Esophagus mucosa (tissue), 1 donor: ENCODE measurements around the gene DPP8. TPM values are rescaled to one million over a fixed set of nuclear protein-coding genes. Genes with fewer than 3 reads are reported as not detected.
A peak's percentile ranks its signal among the peaks of the same experiment; 100 is the strongest.
"Not testable (repeated sequence)": the region's sequence is repeated elsewhere in the genome, so short reads cannot be mapped to it uniquely, and the experiment has no call there.

Source experiments
- ATAC-seq: fragments of 200-7000 bp; cut with Tn5 transposase; one replicate; pipeline ENCODE4 v1.9.1; 2020
- total RNA-seq: library from RNA; stranded (reverse); gene quantifications from one replicate; pipeline ENCODE4 v1.2.4, GENCODE V29; 2023
- donor health status: DM: yes; HTN: yes; CAD: no.

DPP8 gene
- 18.2 TPM for total RNA-seq

DNA sequence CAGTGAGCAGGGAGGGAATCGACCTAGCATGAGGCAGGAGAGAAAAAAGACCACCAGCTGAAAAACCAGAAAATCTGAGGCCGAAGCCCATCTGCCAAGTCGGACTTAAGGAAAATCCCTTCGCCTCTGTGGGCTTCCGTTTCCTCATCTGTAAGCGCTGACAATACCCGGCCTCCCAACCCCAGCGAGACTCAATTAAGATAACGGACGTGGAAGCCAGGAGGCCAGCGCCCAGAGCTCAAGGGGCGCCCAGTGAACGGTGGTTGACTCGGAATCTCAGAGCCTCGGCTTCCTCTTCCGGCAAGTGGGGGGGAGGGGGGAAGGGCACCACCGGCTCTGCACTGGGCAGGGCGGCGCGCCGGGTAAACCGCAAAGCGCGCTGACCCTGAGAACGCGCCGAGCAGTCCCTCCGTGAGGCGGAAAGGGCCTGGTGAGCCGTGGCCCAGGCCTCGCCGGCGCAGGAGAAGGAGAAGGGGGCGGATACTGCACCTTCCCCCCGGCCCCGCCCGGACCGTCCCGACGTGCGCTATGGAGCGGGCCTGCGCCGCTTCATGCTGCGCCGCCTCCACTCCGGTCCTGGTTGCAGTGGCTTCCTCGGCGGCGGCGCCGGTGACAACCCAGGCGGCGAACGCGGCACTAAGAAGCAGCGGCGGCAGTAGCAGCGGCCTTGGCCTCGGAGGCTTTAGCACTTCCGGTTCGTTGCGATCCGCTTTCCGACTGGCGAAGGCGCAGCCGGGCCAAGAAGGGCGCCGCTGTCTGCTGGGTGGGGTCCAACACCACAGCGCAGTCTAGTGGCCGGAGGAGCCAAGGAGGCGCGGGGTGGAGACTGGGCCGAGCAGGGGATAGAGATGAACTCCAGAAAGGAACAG, at the start of gene DPP8:
Gene DPP8 (minus strand): TSS at position 693 of the 869 bp plus-strand sequence. CDS start 5,136 bp downstream, outside the sequence.
- peak; percentile 99 for ATAC-seq

- ATAC-seq: peak; percentile 39
These were observed 44.4 kb upstream of the DPP8 start for GRCh38 chr15:65561934-65562333.

- no peak for ATAC-seq
These were observed 42.5 kb upstream of the DPP8 start for GRCh38 chr15:65559941-65560340.

GRCh38 chr15:65558997-65559760, 41.7 kb upstream of the DPP8 start:
- no peak for ATAC-seq

GRCh38 chr15:65558336-65558735, 40.8 kb upstream of the DPP8 start:
- ATAC-seq: no peak

DNA sequence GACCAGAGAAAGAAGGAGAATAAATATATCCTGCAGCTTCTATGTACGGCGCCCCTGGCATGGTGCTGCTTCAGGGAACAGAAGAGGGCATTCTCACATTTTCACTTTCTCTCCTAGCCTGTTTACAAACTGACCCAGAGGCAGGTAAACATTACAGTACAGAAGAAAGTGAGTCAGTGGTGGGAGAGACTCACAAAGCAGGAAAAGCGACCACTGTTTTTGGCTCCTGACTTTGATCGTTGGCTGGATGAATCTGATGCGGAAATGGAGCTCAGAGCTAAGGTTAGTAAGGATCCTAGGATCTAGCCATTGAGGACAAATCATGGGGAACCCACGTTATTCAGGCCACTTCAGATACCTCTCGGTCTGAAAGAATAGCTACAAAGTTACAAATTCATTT, 39.1 kb upstream of the DPP8 start:
- ATAC-seq: no peak

GRCh38 chr15:65553691-65554090, 36.2 kb upstream of the DPP8 start:
- ATAC-seq: no peak

GRCh38 chr15:65552851-65553250, 35.4 kb upstream of the DPP8 start:
- ATAC-seq: not testable (repeated sequence)

DNA sequence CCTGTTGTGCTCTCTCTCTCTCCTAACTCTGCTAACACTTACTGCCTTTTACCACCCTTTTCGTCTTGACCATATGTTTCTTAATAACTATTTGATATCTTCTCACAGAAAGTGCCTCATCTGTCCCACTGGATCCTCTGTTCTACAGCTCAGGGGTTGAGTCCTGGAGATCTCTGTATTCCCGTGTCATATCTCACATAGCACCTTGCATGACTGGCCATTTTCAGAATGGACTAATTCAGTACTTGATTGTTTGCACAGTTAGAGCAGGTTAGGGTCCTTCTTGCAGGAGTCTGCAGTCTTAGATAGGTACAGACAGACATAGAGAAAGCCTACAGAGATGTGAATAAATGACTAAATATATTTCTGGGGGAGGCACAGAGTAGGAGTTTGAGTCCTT, 33.7 kb upstream of the DPP8 start:
- no peak for ATAC-seq

DNA sequence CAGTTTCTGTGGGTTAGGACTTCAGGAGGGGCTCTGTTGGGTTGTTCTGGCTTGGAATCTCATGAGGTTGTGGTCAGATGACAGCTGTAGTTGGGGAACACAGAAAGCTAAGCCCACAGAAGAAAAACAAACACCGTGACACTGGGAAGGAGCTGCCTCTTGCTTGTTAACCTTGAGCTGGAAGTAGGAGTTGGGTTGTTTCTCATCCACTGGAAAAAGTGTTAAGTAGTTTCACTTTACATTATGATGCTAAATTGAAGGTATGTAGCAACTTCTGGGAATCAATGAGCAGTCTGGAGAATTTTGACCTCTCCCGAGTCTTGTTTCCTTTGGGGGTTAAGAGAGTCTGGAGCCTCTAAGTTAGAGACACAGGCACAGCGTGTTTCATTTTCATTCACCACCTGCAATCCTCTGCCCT, 33.2 kb upstream of the DPP8 start:
- no peak for ATAC-seq

GRCh38 chr15:65549288-65549687, 31.8 kb upstream of the DPP8 start:
- not testable (repeated sequence) for ATAC-seq

GRCh38 chr15:65547841-65548240, 30.4 kb upstream of the DPP8 start:
- ATAC-seq: no peak

DNA sequence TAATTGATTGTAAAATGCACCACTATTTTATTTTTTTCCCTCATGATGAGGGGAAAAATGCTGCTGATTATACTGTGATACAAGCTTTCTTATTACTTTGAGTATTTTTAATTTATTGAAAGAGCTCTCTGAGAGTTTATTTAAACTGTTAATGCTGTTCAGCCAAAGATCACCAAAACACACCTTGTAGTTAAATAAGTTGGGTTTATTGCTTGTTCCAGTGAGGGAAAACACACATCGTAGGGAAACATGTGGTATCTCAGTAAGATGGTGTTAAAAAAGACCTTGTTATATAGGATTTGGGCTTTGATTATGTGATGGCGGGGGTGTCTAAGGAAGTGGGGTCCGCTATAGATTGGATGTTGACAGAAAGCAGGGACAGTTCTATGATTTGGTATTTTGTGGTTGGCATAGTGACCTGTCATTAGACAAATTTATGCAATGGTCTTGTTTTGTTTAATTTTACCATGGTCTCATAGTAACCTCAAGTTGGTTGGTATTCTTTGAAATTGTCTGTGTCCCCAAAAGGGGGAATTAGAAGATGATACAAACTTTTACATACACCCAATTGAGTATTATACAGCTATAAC, 23.8 kb upstream of the DPP8 start:
- no peak for ATAC-seq

- no peak for ATAC-seq
These were observed 22.8 kb upstream of the DPP8 start for GRCh38 chr15:65540314-65540713.

GRCh38 chr15:65535192-65535591, 17.7 kb upstream of the DPP8 start:
- no peak for ATAC-seq

DNA sequence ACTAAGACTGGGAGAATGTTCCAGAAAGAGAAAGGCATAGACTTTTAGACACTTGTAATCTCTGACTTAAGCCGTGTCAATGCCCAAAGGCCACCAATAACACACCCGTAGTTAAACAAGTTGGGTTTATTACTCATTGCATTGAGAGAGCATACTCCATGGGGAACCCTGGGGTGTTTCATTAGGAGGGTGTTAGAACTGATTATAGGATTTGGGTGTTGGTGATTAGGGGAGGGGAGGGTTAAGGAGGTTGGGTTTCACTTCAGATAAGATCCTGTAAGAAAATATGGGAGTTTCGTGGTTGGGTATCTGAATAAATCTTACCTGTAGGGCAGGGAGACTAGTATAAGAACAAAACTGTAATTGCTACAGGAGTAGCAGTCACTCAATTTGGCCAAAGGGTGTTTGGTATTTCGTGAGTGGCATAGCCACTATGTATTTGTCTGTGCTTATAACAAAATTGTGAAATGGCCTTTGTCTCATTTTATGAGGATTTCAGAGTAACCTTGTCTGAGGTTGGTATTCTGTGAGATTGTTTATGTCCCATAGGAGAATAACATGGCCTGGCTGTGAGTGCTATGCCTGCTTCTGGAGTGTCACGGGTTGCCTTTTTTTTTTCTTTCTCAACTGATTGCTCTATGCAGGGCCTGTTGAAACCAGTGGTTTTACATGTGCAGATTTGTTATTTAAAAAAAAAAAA, 15.7 kb upstream of the DPP8 start:
- peak; percentile 68 for ATAC-seq

DNA sequence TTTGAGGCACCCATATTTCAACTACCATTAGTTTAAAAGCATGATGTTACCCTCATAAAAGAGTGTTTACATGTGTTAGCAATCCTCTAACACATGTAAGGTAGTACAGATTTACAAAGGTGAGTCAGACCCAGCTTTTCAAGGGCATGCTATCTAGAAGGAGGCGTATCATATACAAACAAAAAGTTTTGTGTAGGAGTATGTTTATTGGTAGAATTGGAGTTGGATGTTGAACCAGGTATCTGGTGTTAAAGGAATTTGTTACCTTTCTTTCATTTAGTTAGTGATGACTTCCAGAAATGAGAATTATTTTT, 15.2 kb upstream of the DPP8 start:
- ATAC-seq: peak; percentile 53

GRCh38 chr15:65530318-65531111, 13.0 kb upstream of the DPP8 start, which contains the start of gene HACD3:
TSS of gene HACD3 (plus strand) at chr15:65530463. CDS start at chr15:65530632, 169 bp downstream.
- ATAC-seq: peak; percentile 81

DNA sequence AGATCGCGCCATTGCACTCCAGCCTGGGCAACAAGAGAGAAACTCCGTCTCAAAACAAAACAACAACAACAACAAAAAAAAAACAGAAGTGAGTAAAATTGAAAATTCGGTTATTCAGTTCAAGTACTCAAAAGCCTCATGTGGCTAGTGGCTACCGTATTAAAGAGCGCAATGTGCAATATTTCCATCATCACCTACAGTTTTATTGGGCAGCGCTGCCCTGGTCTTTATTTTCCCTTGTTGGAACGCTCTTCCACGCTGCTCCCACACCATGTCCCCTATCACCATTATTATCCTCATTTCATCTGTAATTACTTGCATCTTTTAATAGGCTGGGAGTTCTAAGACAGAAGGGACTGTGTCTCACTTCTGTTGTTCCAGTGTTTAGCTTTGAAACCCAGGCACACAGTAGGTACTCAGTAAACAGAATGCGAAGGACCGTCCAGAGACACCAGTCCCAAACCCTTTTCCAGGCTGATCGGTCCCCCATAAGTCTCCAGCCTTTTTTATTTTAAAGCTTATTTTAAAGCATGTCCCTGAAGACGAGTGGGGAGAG, 12.4 kb upstream of the DPP8 start:
- no peak for ATAC-seq

GRCh38 chr15:65528461-65529060, 11.1 kb upstream of the DPP8 start:
- no peak for ATAC-seq

DNA sequence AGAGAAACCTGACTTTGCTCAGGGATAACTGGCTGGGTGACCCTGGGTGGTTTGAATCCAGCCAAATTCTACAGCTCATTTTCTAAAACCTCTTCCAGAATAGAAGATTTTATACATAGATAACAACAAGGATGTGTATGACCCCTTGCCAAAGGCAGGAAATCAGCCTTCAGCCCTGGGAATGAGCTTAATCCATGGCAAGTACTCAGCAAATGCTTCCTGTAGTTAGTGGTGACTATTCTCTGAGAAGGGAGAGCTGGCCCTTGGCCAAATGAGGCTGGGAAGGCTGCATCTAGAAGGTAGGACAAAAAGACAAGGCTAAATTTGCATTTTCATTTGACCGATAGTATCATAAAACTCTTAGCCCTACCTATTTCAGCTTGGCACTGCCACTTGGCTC, 8.1 kb upstream of the DPP8 start:
- ATAC-seq: no peak
